GDM1 (cell line): ENCODE measurements around the gene ASCC3.
A peak's percentile ranks its signal among the peaks of the same experiment; 100 is the strongest.
"Not testable (repeated sequence)": the region's sequence is repeated elsewhere in the genome, so short reads cannot be mapped to it uniquely, and the experiment has no call there.

Experiments
- DNase-seq: peaks from one replicate; lab custom pipeline; 2025; lab: John Stamatoyannopoulos, UW

The ASCC3 gene, protein sequence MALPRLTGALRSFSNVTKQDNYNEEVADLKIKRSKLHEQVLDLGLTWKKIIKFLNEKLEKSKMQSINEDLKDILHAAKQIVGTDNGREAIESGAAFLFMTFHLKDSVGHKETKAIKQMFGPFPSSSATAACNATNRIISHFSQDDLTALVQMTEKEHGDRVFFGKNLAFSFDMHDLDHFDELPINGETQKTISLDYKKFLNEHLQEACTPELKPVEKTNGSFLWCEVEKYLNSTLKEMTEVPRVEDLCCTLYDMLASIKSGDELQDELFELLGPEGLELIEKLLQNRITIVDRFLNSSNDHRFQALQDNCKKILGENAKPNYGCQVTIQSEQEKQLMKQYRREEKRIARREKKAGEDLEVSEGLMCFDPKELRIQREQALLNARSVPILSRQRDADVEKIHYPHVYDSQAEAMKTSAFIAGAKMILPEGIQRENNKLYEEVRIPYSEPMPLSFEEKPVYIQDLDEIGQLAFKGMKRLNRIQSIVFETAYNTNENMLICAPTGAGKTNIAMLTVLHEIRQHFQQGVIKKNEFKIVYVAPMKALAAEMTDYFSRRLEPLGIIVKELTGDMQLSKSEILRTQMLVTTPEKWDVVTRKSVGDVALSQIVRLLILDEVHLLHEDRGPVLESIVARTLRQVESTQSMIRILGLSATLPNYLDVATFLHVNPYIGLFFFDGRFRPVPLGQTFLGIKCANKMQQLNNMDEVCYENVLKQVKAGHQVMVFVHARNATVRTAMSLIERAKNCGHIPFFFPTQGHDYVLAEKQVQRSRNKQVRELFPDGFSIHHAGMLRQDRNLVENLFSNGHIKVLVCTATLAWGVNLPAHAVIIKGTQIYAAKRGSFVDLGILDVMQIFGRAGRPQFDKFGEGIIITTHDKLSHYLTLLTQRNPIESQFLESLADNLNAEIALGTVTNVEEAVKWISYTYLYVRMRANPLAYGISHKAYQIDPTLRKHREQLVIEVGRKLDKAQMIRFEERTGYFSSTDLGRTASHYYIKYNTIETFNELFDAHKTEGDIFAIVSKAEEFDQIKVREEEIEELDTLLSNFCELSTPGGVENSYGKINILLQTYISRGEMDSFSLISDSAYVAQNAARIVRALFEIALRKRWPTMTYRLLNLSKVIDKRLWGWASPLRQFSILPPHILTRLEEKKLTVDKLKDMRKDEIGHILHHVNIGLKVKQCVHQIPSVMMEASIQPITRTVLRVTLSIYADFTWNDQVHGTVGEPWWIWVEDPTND (N-terminal part only)

DNA sequence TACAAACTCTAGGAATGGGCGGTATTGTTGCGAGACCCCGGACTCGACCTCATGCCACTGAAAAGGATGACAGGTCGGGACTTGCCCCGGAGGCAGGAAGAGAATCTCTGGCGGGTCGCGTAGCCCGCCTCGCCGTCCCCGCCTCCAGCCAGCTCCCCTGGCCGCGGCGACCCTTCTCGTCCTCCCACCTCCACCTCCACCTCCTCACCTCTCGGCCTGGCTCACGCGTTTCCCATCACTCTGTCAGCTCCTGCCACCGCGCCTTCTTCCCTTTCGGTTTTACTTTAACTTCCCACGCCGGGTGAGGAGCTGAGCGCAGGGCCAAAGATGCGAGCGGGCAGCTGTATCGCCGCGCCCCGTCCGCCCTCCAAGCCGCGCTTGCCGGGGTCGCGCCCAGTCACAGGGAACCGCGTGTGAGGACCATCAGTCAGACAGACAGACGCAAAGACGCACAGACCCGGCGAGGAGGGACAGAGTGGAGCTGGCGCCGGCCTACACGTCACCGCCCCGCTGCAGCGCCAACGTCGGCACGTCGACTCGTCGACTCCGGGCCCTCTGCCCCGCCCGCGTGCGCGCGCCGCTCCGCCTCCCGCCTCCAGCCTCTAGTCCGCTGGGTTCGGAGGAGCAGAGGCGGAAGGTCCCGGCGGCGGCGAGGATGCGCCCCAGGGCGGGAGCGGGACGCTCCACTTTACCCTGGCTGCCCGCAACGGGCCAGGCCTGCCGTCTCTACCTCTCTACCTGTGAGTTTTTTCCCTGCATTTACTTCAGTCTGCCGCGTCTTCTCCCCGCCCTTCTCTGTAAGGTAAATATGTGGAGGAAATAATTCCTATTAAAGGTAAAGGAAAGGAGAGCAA is at the start of gene ASCC3:
Gene ASCC3, minus strand, starts transcription at position 477 of the 854 bp plus-strand sequence. CDS start 13,332 bp downstream, outside the sequence.
- peak; percentile 93 for DNase-seq

DNA sequence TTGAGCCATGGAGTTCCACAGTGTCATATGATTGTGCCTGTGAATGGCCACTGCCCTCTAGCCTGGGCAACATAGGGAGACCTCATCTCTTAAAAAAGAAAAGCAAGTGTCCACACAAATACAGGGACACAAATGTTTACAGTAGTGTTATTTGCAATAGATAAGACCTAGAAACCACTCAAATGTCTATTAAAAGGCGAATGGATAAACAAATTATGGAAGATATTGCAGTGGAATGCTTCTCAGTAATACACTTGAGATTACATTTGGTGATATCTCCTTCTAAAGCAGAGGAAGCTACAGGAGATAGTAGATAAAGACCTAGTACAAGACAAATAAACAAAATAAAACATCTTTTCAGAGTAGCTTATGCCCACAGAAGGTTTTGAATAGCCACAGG is 44.6 kb upstream of the ASCC3 start:
- no peak for DNase-seq

DNA sequence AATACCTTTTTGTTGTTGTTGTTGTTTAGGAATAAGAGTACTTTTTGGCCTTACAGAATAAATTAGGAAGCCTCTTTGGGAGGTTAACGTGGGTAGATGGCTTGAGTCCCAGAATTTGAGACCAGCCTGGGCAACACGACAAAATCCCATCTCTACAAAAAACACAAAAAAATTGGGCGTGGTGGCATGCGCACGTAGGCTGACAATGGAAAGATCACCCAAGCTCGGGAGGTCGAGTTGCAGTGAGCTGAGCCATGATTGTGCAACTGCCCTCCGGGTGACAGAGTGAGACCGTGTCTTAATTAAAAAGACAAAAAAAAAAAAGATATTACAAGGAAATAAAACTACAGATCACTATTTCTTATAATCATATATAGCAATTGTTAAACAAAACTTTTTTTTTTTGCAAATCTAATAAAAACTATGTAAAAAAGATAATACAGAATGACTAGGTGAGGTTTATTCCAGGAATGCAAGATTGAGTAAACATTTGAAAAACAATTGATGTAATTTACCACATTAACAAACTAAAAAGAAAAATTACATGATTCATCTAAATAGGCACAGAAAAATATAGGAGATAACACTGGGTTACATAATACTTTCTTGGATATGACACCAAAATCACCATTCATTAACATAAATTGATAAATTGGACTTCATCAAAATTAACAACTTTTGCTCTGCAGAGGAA is 43.6 kb upstream of the ASCC3 start:
- no peak for DNase-seq

DNA sequence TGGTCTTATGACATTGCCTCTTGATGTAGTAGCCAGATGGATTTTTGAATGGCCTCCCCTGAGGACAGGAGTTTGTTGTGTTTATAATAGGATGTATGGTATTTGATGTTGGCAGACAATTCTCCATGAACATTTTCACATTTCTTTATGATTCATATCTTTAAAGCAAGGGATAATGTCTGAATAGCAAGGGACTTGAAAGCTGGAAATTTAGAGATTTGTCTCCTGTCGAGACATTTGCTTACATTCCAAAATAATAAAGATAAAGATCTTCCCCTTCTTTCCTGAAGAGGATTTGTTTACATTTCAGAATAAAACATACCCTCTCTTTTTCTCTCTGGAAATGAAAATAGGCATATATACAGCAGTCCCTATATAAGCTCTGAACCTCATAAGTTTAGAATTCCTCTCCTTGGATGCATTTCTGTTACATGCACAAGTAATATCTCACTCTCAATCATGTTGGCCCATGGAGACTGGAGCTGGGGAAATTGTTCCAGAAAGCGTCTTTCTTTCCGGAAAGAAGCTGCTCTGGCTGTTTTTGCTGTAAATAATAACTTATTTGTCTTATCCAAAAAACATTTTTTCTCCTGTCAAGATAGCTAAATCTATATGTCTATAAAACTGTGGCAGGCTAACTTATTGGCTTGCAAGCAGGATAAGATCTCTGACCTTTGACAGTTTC is 42.5 kb upstream of the ASCC3 start:
- DNase-seq = no peak

DNA sequence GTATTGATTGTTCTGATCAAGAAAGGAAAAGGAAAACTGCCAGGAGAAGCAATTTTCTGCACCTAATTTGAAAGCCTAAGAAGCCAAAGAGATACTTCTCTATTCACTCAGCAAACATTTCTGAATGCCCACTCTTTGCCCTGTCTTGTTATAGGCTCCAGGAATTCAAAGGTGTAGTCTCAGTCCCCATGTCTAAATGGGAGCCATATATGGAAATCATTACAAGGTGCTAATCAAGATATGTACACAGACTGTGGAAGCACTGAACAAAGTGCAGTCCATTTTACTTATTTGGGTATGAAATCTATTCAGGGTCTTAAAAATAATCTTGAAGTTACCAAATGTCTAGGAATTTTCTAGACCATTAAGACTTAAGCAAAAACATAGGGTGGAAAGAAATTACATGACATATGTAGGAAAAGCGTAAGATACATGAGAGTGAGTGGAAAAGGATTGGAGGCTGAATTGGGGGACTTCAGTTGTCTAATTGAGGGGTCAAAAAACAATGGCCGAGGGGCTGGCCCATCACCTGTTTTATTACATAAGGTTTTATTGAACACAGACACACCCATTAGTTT is 39.0 kb upstream of the ASCC3 start:
- no peak for DNase-seq

DNA sequence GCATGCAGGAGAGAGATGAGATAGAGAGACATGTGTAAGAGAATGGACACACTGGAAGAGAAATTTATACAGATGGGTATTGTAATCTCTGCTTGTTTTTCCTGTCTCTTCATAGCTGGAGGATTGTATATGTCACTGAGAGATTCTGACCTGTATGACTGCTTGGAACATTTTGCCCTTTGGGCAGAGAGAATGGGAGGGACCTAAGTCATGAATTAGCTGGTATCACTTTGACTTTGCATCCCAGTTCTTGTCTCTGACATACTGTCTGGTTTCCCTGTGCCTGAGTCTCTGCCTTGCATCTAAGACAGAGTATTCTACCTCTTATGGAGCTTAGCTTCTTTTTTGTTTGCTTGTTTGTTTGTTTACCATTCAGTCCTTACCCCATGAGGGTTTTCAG is 37.0 kb upstream of the ASCC3 start:
- no peak for DNase-seq

DNA sequence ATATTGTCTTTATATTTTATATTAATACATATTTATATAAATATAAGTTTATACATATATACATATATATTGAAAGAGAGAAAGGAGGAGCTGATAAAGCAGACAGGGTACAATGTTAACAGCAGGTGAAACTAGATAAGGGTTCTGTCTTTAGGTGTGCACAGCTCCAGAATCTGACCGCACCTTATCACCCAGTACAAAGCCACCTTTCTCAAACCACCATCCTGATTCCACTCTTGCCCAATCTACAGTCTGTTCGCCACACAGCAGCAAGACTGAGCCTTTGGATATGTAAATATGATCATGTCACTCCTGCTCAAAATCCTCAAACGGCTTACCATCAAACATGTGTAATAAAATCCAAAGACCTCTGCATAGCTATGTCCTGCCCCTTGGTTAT is 34.7 kb upstream of the ASCC3 start:
- no peak for DNase-seq

DNA sequence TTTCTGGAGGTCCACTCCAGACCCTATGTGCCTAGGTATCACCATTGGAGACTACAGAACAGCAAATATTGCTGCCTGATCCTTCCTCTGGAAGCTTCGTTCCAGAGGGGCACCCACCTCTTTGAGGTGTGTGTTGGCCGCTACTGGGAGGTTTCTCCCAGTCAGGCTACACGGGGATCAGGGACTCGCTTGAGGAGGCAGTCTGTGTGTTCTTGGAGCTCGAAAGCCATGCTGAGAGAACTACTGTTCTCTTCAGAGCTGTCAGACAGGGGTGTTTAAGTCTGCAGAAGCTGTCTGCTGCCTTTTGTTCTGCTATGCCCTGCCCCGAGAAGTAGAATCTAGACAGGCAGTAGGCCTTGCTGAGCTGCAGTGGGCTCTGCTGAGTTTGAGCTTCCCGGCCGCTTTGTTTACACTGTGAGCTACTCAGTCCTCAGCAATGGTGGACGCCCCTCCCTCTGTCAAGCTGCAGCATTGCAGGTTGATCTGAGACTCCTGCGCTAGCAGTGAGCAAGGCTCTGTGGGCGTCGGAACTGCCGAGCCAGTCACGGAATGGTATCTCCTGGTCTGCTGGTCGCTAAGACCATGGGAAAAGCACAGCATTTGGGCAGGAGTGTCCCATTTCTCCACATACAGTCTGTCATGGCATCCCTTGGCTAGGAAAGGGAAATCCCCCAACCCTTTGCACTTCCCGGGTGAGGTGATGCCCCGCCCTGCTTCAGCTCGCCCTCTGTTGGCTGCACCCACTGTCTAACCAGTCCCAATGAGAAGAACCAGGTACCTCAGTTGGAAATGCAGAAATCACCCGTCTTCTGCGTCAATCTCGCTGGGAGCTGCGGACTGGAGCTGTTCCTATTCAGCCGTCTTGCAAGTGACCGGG is 32.5 kb upstream of the ASCC3 start:
- DNase-seq = no peak

DNA sequence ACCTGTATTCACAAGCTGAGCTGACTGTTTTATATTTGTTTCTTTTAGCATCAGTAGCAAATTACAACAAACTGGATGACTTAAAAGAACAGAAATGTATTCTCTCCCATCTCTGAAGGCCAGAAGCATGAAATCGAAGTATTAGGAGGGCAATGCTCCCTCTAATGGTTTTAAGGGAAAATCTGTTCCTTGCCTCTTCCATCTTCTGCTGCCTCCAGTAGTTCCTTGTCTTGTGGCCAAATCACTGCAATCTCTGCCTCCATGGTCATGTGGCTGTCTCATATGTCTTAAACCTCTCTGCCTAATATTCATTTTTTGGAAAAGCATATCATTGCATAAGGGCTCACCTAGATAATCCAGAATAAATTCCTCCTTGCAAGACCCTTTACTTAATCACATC is 25.2 kb upstream of the ASCC3 start:
- DNase-seq = no peak

DNA sequence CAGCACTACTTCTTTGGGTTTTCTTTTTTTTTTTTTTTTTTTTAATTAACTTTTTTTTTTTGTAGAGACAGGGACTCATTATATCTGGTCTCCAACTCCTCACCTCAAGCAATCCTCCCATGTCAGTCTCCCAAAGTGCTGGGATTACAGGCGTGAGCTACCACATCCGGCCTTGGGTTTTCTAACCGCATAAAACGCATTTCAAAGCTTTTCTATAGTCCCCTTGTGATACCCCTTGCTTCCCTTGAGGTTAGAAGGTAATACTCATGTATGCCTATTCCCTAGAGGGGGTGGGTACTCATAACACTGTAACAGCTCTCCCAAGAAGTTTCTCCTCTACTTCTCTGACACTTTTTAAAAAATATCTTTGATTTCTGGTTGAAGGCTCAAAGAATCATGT is 23.9 kb upstream of the ASCC3 start:
- DNase-seq = no peak

DNA sequence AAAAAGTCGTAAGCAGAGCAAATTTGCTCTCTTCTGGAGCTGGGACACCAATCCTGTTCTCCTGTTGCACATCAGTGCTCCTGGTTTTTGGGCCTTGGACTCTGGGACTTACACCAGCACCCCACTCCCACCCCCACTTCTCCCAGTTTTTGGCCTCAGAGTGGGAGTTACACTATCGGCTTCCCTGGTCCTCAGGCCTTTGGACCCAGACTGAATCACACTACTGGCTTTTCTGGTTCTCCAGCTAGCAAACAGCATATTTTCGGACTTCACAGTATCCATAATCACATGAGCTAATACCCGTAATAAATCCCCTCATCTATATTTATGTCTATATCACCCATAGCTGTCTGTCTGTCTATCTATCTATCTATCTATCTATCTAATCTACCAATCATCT is 23.2 kb upstream of the ASCC3 start:
- no peak for DNase-seq

DNA sequence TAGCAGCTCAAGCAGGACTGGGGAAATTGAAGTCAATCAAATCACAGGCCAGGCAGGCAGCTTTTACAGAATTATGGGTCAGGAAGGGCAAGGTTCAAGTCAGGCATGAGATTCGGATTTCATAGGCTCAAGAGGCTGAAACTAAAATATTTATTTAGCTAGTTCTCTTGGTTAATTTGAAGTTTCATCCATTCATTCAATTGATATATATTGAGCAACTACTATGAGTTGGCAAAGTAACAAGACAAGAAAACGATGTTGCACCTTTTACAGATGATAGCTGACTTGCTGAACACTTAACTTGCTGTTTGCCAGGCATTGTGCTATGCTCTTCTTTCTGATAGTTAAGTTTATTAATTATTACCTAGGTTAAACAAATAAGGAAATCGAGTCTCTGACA is 20.5 kb upstream of the ASCC3 start:
- no peak for DNase-seq

DNA sequence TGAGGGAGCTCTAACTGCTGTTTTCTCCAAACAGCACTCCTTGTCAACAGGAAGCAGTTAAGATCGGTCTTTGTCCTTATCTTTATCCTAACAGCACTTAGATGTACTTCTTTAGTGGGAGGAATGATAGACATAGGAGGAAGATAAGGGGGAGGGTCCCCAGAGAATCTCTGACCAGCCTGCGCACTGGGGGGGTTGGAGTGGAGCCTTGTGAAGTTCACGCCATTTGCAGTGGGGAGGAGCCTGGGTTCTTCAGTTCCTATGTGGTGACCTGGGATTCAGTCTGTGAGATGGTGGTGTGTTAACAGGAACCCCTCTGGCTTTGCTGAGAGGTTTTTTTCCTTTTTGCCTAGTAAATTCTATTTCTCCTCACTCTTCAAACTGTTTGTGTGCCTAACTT is 18.1 kb upstream of the ASCC3 start:
- no peak for DNase-seq

DNA sequence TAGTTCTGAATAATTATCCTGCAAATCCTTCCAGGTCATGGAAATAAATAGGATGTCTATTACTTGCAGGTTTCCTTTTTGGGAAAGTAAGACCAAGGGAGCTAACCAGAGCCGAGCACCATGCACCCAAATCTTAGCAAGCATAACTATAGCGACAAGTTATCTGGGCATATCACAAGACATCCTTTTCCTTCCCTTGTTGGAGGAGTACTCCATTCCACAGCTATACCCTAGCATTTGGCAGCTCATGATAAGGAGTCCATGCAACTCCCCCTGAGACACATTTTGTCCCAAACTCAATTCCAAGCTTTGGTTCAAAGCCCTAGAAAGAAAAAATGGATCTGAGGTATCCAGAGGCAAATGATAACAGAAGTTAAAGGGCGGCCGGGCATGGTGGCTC is 16.5 kb upstream of the ASCC3 start:
- no peak for DNase-seq

DNA sequence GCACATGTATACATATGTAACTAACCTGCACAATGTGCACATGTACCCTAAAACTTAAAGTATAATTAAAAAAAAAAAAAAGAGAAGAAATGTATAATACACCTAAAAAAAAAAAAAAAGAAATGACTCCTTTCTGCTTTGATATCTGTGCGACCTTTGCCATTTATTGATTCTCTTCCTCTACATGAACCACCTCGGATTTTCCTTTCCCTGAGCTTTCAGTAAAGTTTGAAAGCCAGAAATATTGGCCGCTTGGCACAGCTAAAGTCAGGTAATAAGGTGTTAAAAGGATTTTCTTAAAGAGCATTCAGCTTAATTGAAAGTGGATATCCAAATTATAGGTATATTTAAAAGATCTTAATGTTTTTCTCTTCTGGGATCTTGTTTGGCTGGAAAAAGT is 12.6 kb upstream of the ASCC3 start:
- no peak for DNase-seq

DNA sequence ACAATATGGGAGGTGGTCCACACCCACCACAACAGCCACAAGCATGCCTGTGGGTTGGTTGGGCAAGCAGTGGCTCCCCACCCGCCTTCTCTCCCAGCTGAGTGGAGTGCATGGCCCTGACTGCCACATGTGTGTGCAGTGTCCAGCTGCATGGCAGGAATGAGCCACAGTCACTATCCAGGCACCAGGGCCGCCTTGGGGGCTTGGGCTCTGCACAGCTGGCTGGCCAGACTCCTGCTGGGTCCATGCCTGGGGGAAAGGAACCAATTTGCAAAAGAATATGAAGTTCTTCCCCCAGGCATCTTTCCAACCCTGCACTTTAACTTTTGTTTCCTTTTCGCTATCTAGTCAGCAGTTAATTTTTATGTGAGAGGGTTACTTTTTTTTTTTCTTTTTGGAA is 11.6 kb upstream of the ASCC3 start:
- DNase-seq = no peak

DNA sequence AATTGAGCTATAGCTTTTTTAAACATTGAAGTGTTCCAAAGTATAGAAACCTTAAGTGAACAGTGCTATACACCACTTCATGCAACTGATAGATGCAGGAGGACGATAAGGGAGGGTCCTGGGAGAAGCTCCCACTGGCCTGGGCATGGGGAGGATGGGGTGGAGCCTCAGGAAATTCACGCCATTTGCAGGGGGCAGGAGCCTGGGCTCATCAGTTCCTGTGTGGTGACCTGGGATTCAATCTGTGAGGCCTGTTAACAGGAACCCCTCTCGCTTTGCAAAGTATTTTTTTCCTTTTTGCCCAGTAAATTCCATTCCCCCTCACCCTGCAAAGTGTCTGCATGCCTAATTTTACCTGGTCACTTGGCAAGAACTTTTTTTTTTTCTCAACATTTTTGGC is 11.0 kb upstream of the ASCC3 start:
- no peak for DNase-seq

DNA sequence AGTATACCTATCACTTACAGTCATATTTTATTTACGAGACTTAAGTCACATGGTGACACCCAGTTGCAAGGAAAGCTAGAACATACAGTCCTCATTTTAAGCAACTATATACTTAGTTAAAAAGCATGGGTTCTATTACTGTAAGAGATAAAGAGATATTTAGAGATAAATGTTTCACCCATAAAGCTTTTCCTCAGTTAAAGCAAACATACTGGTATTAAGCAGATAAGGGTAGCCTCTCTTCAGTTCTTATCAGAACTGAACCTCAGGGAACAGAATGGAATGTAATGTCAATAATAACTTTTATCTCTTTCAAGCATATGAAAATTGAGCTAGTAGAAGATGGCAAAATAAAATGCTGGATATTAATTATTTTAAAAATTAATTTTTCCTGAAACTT is 9.9 kb upstream of the ASCC3 start:
- no peak for DNase-seq

DNA sequence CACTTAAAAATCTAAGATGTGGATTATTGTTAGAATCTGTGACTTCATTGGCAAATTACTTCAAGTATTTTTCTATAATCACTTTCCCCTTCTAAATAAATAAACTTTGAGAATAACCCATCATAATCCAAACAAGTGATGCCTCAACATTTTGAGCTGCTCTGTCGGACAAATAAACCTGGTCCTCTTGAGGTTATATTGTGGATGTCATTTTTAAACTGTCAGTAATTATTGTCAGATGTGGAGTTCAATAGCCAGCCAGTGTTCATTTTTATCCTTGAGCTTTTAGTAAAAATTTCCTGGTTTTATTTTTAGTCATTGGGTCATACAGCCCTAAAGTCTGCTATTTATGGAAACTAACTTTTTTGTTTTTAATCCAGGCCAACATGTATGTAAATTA is 9.5 kb upstream of the ASCC3 start:
- DNase-seq = not testable (repeated sequence)
